Neural crest cell (in vitro differentiated cells): ENCODE data around the gene NBPF1. TPM values are rescaled to one million over a fixed set of nuclear protein-coding genes. Genes with fewer than 3 reads are reported as not detected.
A peak's percentile ranks its signal among the peaks of the same experiment; 100 is the strongest.
"Not testable (repeated sequence)": the region's sequence is repeated elsewhere in the genome, so short reads cannot be mapped to it uniquely, and the experiment has no call there.

Source experiments
- DNase-seq: peaks from one replicate; pipeline ENCODE4 v3.0.0; 2021; ENCODE audit warnings: low read depth, mixed read lengths, low spot score
- H3K27ac Mint-ChIP-seq: one replicate; pipeline ENCODE4 v1.8.0; 2021; ENCODE audit warnings: mild to moderate bottlenecking, mixed read lengths; ENCODE audit not compliant: unreplicated experiment
- H3K27me3 Mint-ChIP-seq: 2 replicates; pipeline ENCODE4 v1.8.0; 2021; ENCODE audit warnings: low read depth, mild to moderate bottlenecking, mixed read lengths
- H3K36me3 Mint-ChIP-seq: 2 replicates; pipeline ENCODE4 v1.8.0; 2021; ENCODE audit warnings: low read depth, mild to moderate bottlenecking, mixed read lengths
- H3K4me1 Mint-ChIP-seq: 2 replicates; pipeline ENCODE4 v1.8.0; 2021; ENCODE audit warnings: mixed read lengths
- H3K4me3 Mint-ChIP-seq: one replicate; pipeline ENCODE4 v1.8.0; 2021; ENCODE audit warnings: mild to moderate bottlenecking, mixed read lengths
- H3K9me3 Mint-ChIP-seq: 2 replicates; pipeline ENCODE4 v1.8.0; 2021; ENCODE audit warnings: mixed read lengths
- CTCF ChIP-seq: fragments of 200-600 bp; sonication (generic); conservative IDR thresholded peaks from 2 replicates; pipeline ENCODE4 v1.5.0; 2021; ENCODE audit warnings: antibody characterized with exemption, mild to moderate bottlenecking
- long read RNA-seq: library from polyadenylated mRNA; unstranded; transcript quantifications from one replicate; pipeline ENCODE4 v2.0.0, GENCODE V29; 2020
- total RNA-seq: library from RNA; stranded (reverse); gene quantifications from 2 replicates; pipeline ENCODE4 v1.2.1, GENCODE V29; 2021

Gene NBPF1
- total RNA-seq, result 124 and 129 TPM in 2 replicates
- long read RNA-seq, partial matches to known transcripts, result 65 of 101 reads
- long read RNA-seq, other reads (novel, unspliced or antisense), result 34 of 101 reads

- H3K4me3 Mint-ChIP-seq, result no peak within 1 kb of the TSS
- no peaks in the 10 kb centered on the region for H3K9me3 Mint-ChIP-seq
- no peak within 1 kb of the TSS for H3K27ac Mint-ChIP-seq
- H3K27me3 Mint-ChIP-seq, result no peaks in the 10 kb centered on the region
- no peaks in the 10 kb centered on the region for H3K4me1 Mint-ChIP-seq
- TF ChIP-seq CTCF, result no peak
- H3K36me3 Mint-ChIP-seq, result no peaks in the 10 kb centered on the region
- DNase-seq, result peak; percentile 100
Observed at GRCh38 chr1:16613185-16614147, at the start of gene NBPF1. NBPF1 (minus strand) TSS chr1:16613564.

GRCh38 chr1:16658234-16658633, 44.9 kb upstream of the NBPF1 start:
- H3K9me3 Mint-ChIP-seq, DNase-seq, H3K36me3 Mint-ChIP-seq, H3K4me3 Mint-ChIP-seq, H3K27me3 Mint-ChIP-seq, H3K4me1 Mint-ChIP-seq: not testable (repeated sequence)
- H3K27ac Mint-ChIP-seq, result peak overlapping the region; percentile 91

- H3K4me3 Mint-ChIP-seq, H3K9me3 Mint-ChIP-seq, H3K27me3 Mint-ChIP-seq, H3K4me1 Mint-ChIP-seq, H3K36me3 Mint-ChIP-seq, DNase-seq, H3K27ac Mint-ChIP-seq: not testable (repeated sequence)
Observed at GRCh38 chr1:16656981-16657683, 43.8 kb upstream of the NBPF1 start.

- H3K27me3 Mint-ChIP-seq, H3K36me3 Mint-ChIP-seq, H3K9me3 Mint-ChIP-seq, H3K27ac Mint-ChIP-seq, DNase-seq, H3K4me3 Mint-ChIP-seq, H3K4me1 Mint-ChIP-seq: not testable (repeated sequence)
Observed at GRCh38 chr1:16656574-16656973, 43.2 kb upstream of the NBPF1 start.

DNA sequence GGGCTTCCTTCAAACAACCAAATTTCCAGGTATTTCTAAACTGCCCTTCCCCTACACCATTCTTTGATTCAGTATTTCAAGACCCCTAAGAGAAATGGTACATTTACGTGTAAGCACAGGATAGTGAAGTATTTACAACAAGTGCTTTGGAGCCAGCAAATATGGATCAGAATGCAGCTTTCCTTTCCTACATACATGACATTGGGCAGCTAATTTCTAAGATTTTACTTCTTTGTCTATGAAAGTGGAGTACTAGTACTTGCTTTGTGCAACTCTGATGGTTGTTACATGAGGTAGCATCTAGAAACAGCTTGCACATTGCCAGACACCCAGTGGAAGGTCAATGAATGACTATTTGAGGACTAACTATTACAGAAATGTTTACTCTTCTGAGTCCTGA, 38.2 kb upstream of the NBPF1 start:
- peaks cover 12% of the 10 kb centered on the region for H3K27me3 Mint-ChIP-seq
- TF ChIP-seq CTCF, result peak; percentile 26

GRCh38 chr1:16649960-16650359, 36.6 kb upstream of the NBPF1 start:
- not testable (repeated sequence) for H3K36me3 Mint-ChIP-seq, H3K4me3 Mint-ChIP-seq, H3K27ac Mint-ChIP-seq, H3K4me1 Mint-ChIP-seq, DNase-seq, H3K9me3 Mint-ChIP-seq
- H3K27me3 Mint-ChIP-seq, result peaks cover 12% of the 10 kb centered on the region

More for the DNA sequence above, 38.2 kb upstream of the NBPF1 start:
- H3K4me1 Mint-ChIP-seq, H3K4me3 Mint-ChIP-seq, H3K36me3 Mint-ChIP-seq, H3K9me3 Mint-ChIP-seq, H3K27ac Mint-ChIP-seq: not testable (repeated sequence)
- peak; percentile 2 for DNase-seq

GRCh38 chr1:16649390-16649789, 36.0 kb upstream of the NBPF1 start:
- H3K4me1 Mint-ChIP-seq, DNase-seq, H3K4me3 Mint-ChIP-seq, H3K27ac Mint-ChIP-seq, H3K9me3 Mint-ChIP-seq, H3K36me3 Mint-ChIP-seq: not testable (repeated sequence)
- H3K27me3 Mint-ChIP-seq, result peaks cover 12% of the 10 kb centered on the region

DNA sequence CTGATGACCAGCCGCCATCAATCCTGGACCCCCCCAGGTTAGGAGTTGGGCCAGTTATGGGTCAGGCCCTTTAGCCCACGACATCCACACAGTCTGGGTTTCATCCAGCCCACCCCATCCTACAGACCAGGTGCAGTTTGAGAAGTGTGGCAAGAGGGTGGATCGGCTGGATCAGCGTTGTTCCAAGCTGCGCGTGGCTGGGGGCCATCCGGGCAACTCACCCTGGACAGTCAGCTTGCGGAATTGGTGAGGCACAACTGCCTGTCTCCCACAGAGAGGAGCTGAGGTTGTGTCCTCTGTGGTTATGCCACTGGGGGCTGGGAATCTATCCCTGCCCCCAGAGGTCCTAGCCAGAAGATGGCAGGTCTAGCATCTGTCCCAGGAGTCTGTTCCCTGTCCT, 35.4 kb upstream of the NBPF1 start:
- H3K4me3 Mint-ChIP-seq, H3K36me3 Mint-ChIP-seq, H3K9me3 Mint-ChIP-seq, H3K27ac Mint-ChIP-seq, DNase-seq, H3K4me1 Mint-ChIP-seq: not testable (repeated sequence)
- H3K27me3 Mint-ChIP-seq, result peaks cover 12% of the 10 kb centered on the region

- H3K9me3 Mint-ChIP-seq, H3K36me3 Mint-ChIP-seq, DNase-seq, H3K27ac Mint-ChIP-seq, H3K4me1 Mint-ChIP-seq, H3K4me3 Mint-ChIP-seq: not testable (repeated sequence)
- peaks cover 12% of the 10 kb centered on the region for H3K27me3 Mint-ChIP-seq
Observed at GRCh38 chr1:16648250-16648649, 34.9 kb upstream of the NBPF1 start.

- not testable (repeated sequence) for H3K4me3 Mint-ChIP-seq
Observed at GRCh38 chr1:16647179-16648176, 34.1 kb upstream of the NBPF1 start.

More at GRCh38 chr1:16647179-16648176, 34.1 kb upstream of the NBPF1 start:
- peaks cover 12% of the 10 kb centered on the region for H3K27me3 Mint-ChIP-seq
- not testable (repeated sequence) for H3K36me3 Mint-ChIP-seq, H3K9me3 Mint-ChIP-seq, H3K4me1 Mint-ChIP-seq, H3K27ac Mint-ChIP-seq, DNase-seq
